Measurements from ENCODE around the gene ASF1A.
"Not testable (repeated sequence)": the region's sequence is repeated elsewhere in the genome, so short reads cannot be mapped to it uniquely, and the experiment has no call there.

The ASF1A gene

DNA sequence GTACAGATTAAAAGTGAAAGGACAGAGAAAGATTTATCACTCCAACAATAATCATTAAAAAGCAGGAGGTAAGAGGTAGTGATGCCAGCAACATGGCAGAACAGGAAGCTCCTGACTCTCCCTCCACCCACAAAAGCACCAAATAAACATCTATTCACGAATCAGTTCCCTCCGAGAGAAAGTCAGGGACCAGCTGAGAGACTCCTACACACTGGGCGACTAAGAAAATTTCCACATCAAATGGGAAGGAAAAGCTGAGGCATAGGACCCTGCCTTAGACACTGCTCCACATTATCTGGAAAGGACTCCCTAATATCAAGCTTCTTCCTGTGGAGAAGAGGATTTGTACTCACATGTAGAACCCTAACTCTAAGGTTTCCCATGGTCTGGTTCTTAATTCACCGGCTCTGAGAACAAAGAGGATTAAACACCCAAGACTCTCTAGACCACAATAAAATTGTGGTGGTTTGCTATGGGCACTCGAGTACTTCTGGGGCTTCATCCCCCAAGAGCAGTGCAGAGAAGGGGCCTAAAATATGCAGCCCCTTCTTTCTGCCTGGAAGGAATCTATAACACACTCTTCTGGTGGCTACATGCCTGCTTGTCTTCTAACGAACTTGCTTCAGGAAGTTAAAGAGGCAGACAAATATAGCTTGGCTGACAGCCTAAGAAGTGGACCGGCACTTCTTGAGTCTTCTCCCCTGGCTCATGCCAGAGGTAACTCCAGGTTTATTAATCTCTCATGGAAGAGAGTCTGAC, 29.4 kb upstream of the ASF1A start:
- Histone ChIP-seq H3K4me2 (ENCODE audit: low read length) (no peak overlapping the region), H3K14ac (ENCODE audit: low read length) (no peak overlapping the region), H3K4me1 (ENCODE audit: control insufficient read depth in 1 of 2, insufficient read depth in 2 of 2, low read length in 2 of 2) (no peaks in the 10 kb centered on the region), H4K91ac (ENCODE audit: low read depth, low read length) (no peak overlapping the region), H3K27me3 (ENCODE audit: insufficient read depth, low read length) (no peaks in the 10 kb centered on the region), H3K4me3 (ENCODE audit: low read depth, low read length) (no peak overlapping the region), H3K79me2 (ENCODE audit: control insufficient read depth, insufficient read depth, low read length, poor library complexity) (no peaks in the 10 kb centered on the region), H4K12ac (ENCODE audit: low read depth, low read length) (no peak overlapping the region), H3K27ac (ENCODE audit: low read depth, low read length) (no peak overlapping the region), H2AK5ac (ENCODE audit: low read length) (no peak overlapping the region), H3K9me3 (ENCODE audit: insufficient read depth, low read depth, low read length) (no peaks in the 10 kb centered on the region), H3K79me1 (ENCODE audit: low read length) (no peaks in the 10 kb centered on the region), H4K8ac (ENCODE audit: low read depth, low read length) (no peak overlapping the region), H2AFZ (ENCODE audit: insufficient read depth, low read length, poor library complexity) (no peak overlapping the region), H2BK12ac (ENCODE audit: low read length) (no peak overlapping the region), H3K18ac (ENCODE audit: low read length) (no peak overlapping the region), H3K4ac (ENCODE audit: low read depth, low read length) (no peak overlapping the region), H3K9ac (ENCODE audit: low read length) (no peak overlapping the region), H2BK5ac (ENCODE audit: low read depth, low read length, poor library complexity) (no peak overlapping the region), H3K23ac (ENCODE audit: low read length) (no peak overlapping the region), H3K36me3 (ENCODE audit: control insufficient read depth in 1 of 2, insufficient read depth in 2 of 2, low read length in 2 of 2) (no peaks in the 10 kb centered on the region), H2BK120ac (ENCODE audit: insufficient read depth, low read length, poor library complexity) (no peak overlapping the region)
- no peak for DNase-seq
- no CpG with 5 or more reads among the region's 7 CpGs for WGBS (ENCODE audit: extremely low coverage, insufficient coverage, insufficient read length)

DNA sequence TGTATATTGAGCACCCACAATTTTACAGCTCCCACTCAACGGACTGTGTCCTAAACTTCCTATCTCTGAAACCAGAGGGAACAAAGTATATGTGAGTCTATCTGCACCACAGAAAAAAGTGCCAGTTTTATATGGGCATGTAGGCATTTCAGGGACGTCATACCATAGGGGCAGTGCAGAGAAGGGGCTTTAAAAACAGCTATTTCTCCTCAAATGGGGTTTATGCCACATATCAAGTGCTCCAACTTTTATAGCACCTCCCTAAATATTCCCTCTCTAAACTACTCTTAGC, 28.9 kb upstream of the ASF1A start:
- no peak overlapping the region for H3K4ac ChIP-seq (ENCODE audit: low read depth, low read length)
- H3K23ac ChIP-seq (ENCODE audit: low read length) = no peak overlapping the region
- no peak overlapping the region for H3K18ac ChIP-seq (ENCODE audit: low read length)
- no peak overlapping the region for H2AFZ ChIP-seq (ENCODE audit: insufficient read depth, low read length, poor library complexity)
- H3K79me1 ChIP-seq (ENCODE audit: low read length) = no peaks in the 10 kb centered on the region
- WGBS (ENCODE audit: extremely low coverage, insufficient coverage, insufficient read length) = no CpG with 5 or more reads among the region's 2 CpGs
- no peaks in the 10 kb centered on the region for H3K27me3 ChIP-seq (ENCODE audit: insufficient read depth, low read length)
- H3K27ac ChIP-seq (ENCODE audit: low read depth, low read length) = no peak overlapping the region
- H3K4me1 ChIP-seq (ENCODE audit: control insufficient read depth in 1 of 2, insufficient read depth in 2 of 2, low read length in 2 of 2) = no peaks in the 10 kb centered on the region
- no peak overlapping the region for H2BK5ac ChIP-seq (ENCODE audit: low read depth, low read length, poor library complexity)
- H3K9me3 ChIP-seq (ENCODE audit: insufficient read depth, low read depth, low read length) = no peaks in the 10 kb centered on the region
- no peak overlapping the region for H4K8ac ChIP-seq (ENCODE audit: low read depth, low read length)
- no peak overlapping the region for H2BK120ac ChIP-seq (ENCODE audit: insufficient read depth, low read length, poor library complexity)
- no peak for DNase-seq
- H3K4me3 ChIP-seq (ENCODE audit: low read depth, low read length) = no peak overlapping the region
- H4K12ac ChIP-seq (ENCODE audit: low read depth, low read length) = no peak overlapping the region
- no peaks in the 10 kb centered on the region for H3K79me2 ChIP-seq (ENCODE audit: control insufficient read depth, insufficient read depth, low read length, poor library complexity)
- no peak overlapping the region for H2AK5ac ChIP-seq (ENCODE audit: low read length)
- H3K9ac ChIP-seq (ENCODE audit: low read length) = no peak overlapping the region
- no peaks in the 10 kb centered on the region for H3K36me3 ChIP-seq (ENCODE audit: control insufficient read depth in 1 of 2, insufficient read depth in 2 of 2, low read length in 2 of 2)
- no peak overlapping the region for H2BK12ac ChIP-seq (ENCODE audit: low read length)
- H3K4me2 ChIP-seq (ENCODE audit: low read length) = no peak overlapping the region
- H3K14ac ChIP-seq (ENCODE audit: low read length) = no peak overlapping the region
- H4K91ac ChIP-seq (ENCODE audit: low read depth, low read length) = no peak overlapping the region

DNA sequence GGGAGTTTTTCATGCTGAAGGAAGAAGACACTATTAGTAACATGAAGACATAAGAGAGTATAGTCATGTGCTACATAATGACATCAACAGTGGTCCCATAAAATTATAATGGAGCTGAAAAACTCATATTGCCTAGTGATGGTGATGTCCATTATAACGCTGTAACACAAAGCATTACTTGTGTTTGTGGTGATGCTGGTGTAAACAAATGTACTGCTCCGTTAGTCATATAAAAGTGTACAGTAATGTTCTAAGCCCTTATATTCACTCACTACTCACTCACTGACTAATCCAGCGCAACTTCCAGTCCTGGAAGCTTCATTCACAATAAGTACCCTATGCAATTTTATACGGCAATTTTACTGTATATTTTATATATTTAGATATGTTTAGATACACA, 26.8 kb upstream of the ASF1A start:
- Histone ChIP-seq H3K79me2 (ENCODE audit: control insufficient read depth, insufficient read depth, low read length, poor library complexity) (no peaks in the 10 kb centered on the region), H3K79me1 (ENCODE audit: low read length) (no peaks in the 10 kb centered on the region), H3K4me3 (ENCODE audit: low read depth, low read length) (no peak overlapping the region), H4K91ac (ENCODE audit: low read depth, low read length) (no peak overlapping the region), H4K8ac (ENCODE audit: low read depth, low read length) (no peak overlapping the region), H3K36me3 (ENCODE audit: control insufficient read depth in 1 of 2, insufficient read depth in 2 of 2, low read length in 2 of 2) (no peaks in the 10 kb centered on the region), H2BK12ac (ENCODE audit: low read length) (no peak overlapping the region), H3K4me2 (ENCODE audit: low read length) (no peak overlapping the region), H4K12ac (ENCODE audit: low read depth, low read length) (no peak overlapping the region), H2BK120ac (ENCODE audit: insufficient read depth, low read length, poor library complexity) (no peak overlapping the region), H3K9me3 (ENCODE audit: insufficient read depth, low read depth, low read length) (no peaks in the 10 kb centered on the region), H3K14ac (ENCODE audit: low read length) (no peak overlapping the region), H3K4ac (ENCODE audit: low read depth, low read length) (no peak overlapping the region), H3K9ac (ENCODE audit: low read length) (no peak overlapping the region), H3K18ac (ENCODE audit: low read length) (no peak overlapping the region), H3K27ac (ENCODE audit: low read depth, low read length) (no peak overlapping the region), H3K4me1 (ENCODE audit: control insufficient read depth in 1 of 2, insufficient read depth in 2 of 2, low read length in 2 of 2) (no peaks in the 10 kb centered on the region), H2BK5ac (ENCODE audit: low read depth, low read length, poor library complexity) (no peak overlapping the region), H2AK5ac (ENCODE audit: low read length) (no peak overlapping the region), H2AFZ (ENCODE audit: insufficient read depth, low read length, poor library complexity) (no peak overlapping the region), H3K23ac (ENCODE audit: low read length) (no peak overlapping the region), H3K27me3 (ENCODE audit: insufficient read depth, low read length) (no peaks in the 10 kb centered on the region)
- WGBS (ENCODE audit: extremely low coverage, insufficient coverage, insufficient read length) = no CpG with 5 or more reads among the region's 4 CpGs
- DNase-seq = no peak

DNA sequence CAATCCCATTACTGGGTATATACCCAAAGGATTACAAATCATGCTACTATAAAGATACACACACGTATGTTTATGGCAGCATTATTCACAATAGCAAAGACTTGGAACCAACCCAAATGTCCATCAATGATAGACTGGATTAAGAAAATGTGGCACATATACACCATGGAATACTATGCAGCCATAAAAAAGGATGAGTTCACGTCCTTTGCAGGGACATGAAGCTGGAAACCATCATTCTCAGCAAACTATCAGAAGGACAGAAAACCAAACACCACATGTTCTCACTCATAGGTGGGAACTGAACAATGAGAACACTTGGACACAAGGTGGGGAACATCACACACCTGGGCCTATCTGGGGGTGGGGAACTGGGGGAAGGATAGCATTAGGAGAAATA, 25.1 kb upstream of the ASF1A start:
- not testable (repeated sequence) for H2AFZ ChIP-seq (ENCODE audit: insufficient read depth, low read length, poor library complexity); H3K79me1 ChIP-seq (ENCODE audit: low read length); H2BK12ac ChIP-seq (ENCODE audit: low read length); H2AK5ac ChIP-seq (ENCODE audit: low read length); H3K79me2 ChIP-seq (ENCODE audit: control insufficient read depth, insufficient read depth, low read length, poor library complexity); DNase-seq; H3K18ac ChIP-seq (ENCODE audit: low read length); H3K4me3 ChIP-seq (ENCODE audit: low read depth, low read length); H4K8ac ChIP-seq (ENCODE audit: low read depth, low read length); H3K4ac ChIP-seq (ENCODE audit: low read depth, low read length); H4K12ac ChIP-seq (ENCODE audit: low read depth, low read length); H3K4me1 ChIP-seq (ENCODE audit: control insufficient read depth in 1 of 2, insufficient read depth in 2 of 2, low read length in 2 of 2); H3K36me3 ChIP-seq (ENCODE audit: control insufficient read depth in 1 of 2, insufficient read depth in 2 of 2, low read length in 2 of 2); H4K91ac ChIP-seq (ENCODE audit: low read depth, low read length); H3K9ac ChIP-seq (ENCODE audit: low read length); H3K4me2 ChIP-seq (ENCODE audit: low read length); H3K14ac ChIP-seq (ENCODE audit: low read length); H3K23ac ChIP-seq (ENCODE audit: low read length); H2BK5ac ChIP-seq (ENCODE audit: low read depth, low read length, poor library complexity); H3K27me3 ChIP-seq (ENCODE audit: insufficient read depth, low read length); H2BK120ac ChIP-seq (ENCODE audit: insufficient read depth, low read length, poor library complexity); H3K27ac ChIP-seq (ENCODE audit: low read depth, low read length); H3K9me3 ChIP-seq (ENCODE audit: insufficient read depth, low read depth, low read length)
- WGBS (ENCODE audit: extremely low coverage, insufficient coverage, insufficient read length) = no CpG with 5 or more reads among the region's 2 CpGs

Data from trophoblast cell (in vitro differentiated cells and primary cell).